ENCODE data around the gene MFSD12. TPM values are rescaled to one million over a fixed set of nuclear protein-coding genes. Genes with fewer than 3 reads are reported as not detected.

Gene MFSD12
- total and polyA plus RNA-seq, 11 donors = 15.7 to 62.8 (median 23.4) TPM

DNA sequence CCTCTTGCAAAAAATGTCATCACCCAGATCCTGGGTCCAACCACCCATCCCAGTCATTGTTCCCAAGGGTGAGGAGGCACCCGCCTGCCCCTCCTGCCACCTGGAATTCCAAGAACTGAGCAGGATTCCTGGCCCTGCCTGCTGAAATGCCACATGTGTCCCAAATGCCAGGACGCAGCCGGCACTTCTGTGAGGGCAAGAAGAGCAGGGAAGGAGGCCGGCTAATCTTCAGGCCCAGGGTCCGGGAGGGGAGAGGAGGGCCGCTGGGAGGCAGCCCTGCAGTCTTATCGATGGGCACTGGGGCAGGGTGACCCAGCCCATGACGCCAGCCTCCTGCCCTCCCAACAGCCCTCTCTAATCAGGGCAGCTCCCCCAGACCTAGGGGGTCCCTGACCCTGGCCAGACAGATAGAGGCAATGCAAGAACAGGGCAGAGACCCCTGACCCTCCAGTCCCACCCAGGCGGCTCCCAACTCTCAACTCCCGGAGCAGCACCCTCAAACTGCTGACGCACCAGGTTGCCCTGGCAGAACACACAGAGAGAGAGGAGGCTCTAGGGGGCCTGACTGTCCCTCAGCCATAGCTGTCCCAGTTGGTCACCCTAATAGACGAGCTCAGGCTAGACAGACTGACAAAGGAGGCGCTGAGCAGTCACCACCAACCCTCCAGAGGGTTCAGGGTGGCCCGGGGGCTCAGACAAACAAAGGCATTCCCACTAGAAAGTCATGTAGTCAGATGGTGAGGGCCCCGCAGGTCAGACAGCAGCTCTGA, 1.5 kb downstream of the MFSD12 start:
- intact Hi-C loops (cut with DNase I) = loop anchor here in 5 of 10 donors (2.0 to 10.0 kb wide), 5 partner anchors 17 to 159 kb away; partner anchors contain the start of genes HMG20B (in 2 of the 5) and FZR1 (in 1 of the 5)
- WGBS, 4 donors = 75 to 83% (median 77%) methylated on average over 13 to 15 of the region's 15 CpGs

GRCh38 chr19:3554254-3555083, 2.9 kb downstream of the MFSD12 start:
- peaks cover 0 to 54% (median 28%) of the 10 kb centered on the region in 12 donors for H3K4me1 ChIP-seq
- DNase-seq = no peak
- no peak for TF ChIP-seq CTCF (IDR thresholded peaks at IDR 0.05)
- TF ChIP-seq POLR2A (IDR thresholded peaks at IDR 0.05) = no peak
- no peak for ATAC-seq
- peak overlapping the region in 7 of 12 donors; percentile 18 to 94 (median 63) for H3K27ac ChIP-seq
- H3K36me3 ChIP-seq = peaks cover 0 to 14% (median 0%) of the 10 kb centered on the region in 9 donors
- intact Hi-C loops (cut with DNase I) = loop anchor here in 4 of 10 donors (2.0 to 10.0 kb wide), 4 partner anchors 48 to 160 kb away; partner anchors contain the start of gene FZR1 (in 1 of the 4)
- WGBS, 4 donors = 70 to 79% (median 78%) methylated on average over 20 to 21 of the region's 21 CpGs
- H3K9me3 ChIP-seq = no peaks in the 10 kb centered on the region
- H3K27me3 ChIP-seq = no peaks in the 10 kb centered on the region
- peak overlapping the region in 3 of 12 donors; percentile 17 to 94 (median 89) for H3K4me3 ChIP-seq

More for the DNA sequence above, 1.5 kb downstream of the MFSD12 start:
- no peak for DNase-seq
- Histone ChIP-seq H3K9me3 (no peaks in the 10 kb centered on the region), H3K27ac (peak overlapping the region in 2 of 12 donors; percentile 2 to 4), H3K27me3 (no peaks in the 10 kb centered on the region), H3K4me1 (peaks cover 0 to 54% (median 28%) of the 10 kb centered on the region in 12 donors), H3K4me3 (peak overlapping the region in 10 of 12 donors; percentile 66 to 99 (median 88)), H3K36me3 (peaks cover 0 to 4% (median 0%) of the 10 kb centered on the region in 9 donors)
- TF ChIP-seq POLR2A (IDR thresholded peaks at IDR 0.05) (no peak), CTCF (IDR thresholded peaks at IDR 0.05) (no peak)
- ATAC-seq = no peak

DNA sequence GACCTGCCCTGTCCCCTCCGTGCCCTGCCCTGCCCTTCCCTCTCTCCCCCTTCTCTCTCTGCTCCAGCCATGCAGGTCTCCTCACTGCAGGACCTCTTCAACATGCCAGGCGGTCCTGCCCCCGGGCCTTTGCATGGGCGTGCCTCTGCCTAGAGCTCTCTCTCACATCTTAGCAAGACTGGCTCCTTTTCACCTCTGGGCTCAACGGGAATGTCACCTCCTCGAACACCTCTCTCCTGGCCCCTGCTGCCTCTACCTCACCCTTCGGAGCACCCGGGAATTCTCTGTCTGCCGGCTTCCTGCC, 5.6 kb downstream of the MFSD12 start:
- H3K4me1 ChIP-seq = peaks cover 0 to 55% (median 22%) of the 10 kb centered on the region in 12 donors
- no peaks in the 10 kb centered on the region for H3K27me3 ChIP-seq
- H3K27ac ChIP-seq = no peak overlapping the region
- H3K9me3 ChIP-seq = no peaks in the 10 kb centered on the region
- peaks cover 0 to 36% (median 4%) of the 10 kb centered on the region in 9 donors for H3K36me3 ChIP-seq
- TF ChIP-seq POLR2A (IDR thresholded peaks at IDR 0.05) (no peak), CTCF (IDR thresholded peaks at IDR 0.05) (no peak)
- no peak for ATAC-seq
- no peak for DNase-seq
- intact Hi-C loops (cut with DNase I) = loop anchor here in 2 of 10 donors (10.0 kb wide), 2 partner anchors 63 to 163 kb away; no protein-coding TSS in a partner anchor
- no peak overlapping the region for H3K4me3 ChIP-seq
- WGBS, 4 donors = 76 to 82% (median 80%) methylated on average over 9 of the region's 9 CpGs

Data from heart left ventricle (tissue), 16 donors.